RPMI8226 (cell line): ENCODE measurements around the gene NTNG2.
"Not testable (repeated sequence)": the region's sequence is repeated elsewhere in the genome, so short reads cannot be mapped to it uniquely, and the experiment has no call there.

ENCODE experiments used
- DNase-seq: peaks from one replicate; pipeline ENCODE4 v3.0.0-alpha.2; 2015

NTNG2 gene

DNA sequence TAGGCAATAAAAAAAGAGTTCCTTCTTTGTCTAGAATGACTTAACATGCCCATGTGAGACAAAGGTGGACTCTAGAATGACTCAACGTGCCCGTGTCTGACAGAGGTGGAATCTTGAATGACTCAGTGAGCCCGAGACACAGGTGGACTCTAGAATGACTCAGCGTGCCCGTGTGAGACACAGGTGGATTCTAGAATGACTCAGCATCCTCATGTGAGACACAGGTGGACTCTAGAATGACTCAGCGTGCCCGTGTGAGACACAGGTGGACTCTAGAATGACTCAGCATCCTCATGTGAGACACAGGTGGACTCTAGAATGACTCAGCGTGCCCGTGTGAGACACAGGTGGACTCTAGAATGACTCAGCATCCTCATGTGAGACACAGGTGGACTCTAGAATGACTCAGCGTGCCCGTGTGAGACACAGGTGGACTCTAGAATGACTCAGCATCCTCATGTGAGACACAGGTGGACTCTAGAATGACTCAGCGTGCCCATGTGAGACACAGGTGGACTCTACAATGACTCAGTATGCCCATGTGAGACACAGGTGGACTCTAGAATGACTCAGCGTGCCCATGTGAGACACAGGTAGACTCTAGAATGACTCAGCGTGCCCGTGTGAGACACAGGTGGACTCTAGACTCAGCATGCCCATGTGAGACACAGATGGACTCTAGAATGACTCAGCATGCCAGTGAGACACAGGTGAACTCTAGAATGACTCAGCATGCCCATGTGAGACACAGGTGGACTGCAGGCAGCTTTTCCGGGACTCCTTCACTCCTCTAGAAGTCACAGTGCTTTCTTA lies 108.1 kb downstream of the NTNG2 start:
- DNase-seq: not testable (repeated sequence)

DNA sequence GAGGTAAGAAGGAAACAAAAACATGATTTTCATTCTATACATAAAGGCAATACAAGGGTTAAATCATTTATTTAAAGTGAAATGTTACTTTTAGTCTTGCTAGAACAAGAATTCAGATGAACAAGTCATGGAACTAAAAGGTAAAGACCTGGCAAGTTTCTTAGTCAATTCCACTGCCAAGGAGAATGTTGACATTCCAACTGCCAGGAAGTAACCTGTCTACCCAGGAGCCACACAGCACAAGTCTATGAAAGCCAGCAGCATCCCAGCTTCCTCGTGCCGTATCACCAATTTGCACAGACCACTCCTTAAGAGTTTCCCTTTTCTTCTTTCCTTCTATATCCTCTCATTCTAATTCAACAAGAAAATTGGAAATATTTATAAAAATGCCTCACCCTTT lies 113.0 kb downstream of the NTNG2 start:
- no peak for DNase-seq

DNA sequence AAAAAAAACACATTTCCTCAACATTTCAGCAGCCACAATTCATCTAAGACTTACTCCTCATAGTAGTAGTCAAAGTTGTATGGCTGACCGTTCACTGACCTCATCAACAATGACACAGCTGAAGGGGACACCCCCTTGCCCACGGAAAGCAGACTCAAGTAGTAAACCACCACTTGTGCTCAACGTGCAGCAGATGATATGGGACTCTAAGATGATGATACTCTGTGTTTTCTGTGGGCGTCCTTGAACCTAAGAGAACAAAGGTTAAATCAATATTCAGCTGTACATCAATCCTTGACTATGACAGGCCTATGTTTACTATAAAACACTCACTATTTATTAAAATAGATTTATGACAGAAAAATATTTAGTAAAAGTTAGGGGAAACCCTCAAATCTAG lies 121.3 kb downstream of the NTNG2 start:
- no peak for DNase-seq

DNA sequence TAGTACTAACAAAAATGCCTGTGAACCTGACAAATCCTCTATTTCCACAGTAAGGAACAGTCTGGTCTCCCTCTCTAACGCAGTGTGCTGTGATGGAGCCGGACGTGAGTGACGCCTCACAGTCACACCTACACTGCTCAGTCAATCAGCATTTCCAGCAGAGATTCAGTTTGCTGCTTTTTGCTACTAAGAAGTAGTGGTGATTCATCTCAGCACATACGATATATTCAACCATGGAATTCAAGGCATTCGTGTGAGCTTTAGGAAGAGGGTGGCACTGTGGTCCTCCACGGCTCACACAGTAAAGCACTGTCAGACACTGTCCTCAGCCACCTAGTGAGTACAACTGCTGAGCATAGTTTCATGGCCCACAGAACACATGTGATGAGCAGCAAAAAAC lies 122.0 kb downstream of the NTNG2 start:
- DNase-seq: no peak

- no peak for DNase-seq
These were observed 125.5 kb downstream of the NTNG2 start for GRCh38 chr9:132287256-132287760.

- DNase-seq: no peak
These were observed 126.5 kb downstream of the NTNG2 start for GRCh38 chr9:132288361-132288760.

DNA sequence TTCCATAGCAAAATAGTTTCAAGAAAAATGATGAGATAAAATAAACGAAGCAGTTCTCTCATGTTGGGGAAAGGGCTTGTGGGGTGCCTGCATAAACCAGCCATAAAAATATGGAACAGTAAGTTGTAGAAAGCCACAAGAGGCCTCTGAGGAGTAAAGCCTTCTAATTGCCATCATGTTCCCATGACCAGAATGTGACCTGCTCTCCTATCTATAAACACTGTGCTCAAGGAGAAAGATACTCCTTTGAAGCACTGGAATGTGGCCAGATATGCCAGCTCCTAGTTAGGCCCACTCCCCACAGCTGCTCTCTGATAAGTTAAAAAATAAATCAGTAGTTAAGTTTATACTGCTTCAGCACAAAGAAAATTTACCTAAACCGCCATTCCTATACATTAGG lies 127.1 kb downstream of the NTNG2 start:
- no peak for DNase-seq

- no peak for DNase-seq
These were observed 131.4 kb downstream of the NTNG2 start for GRCh38 chr9:132293145-132293721.
